Gastroesophageal sphincter (tissue), 4 donors: ENCODE measurements around the gene NADK2. TPM values are rescaled to one million over a fixed set of nuclear protein-coding genes. Genes with fewer than 3 reads are reported as not detected.

Experiments used
- ATAC-seq: fragments of 150-250 bp; one replicate; pipeline ENCODE4 v1.9.1; 2016; ENCODE audit warnings: mild to moderate bottlenecking, moderate library complexity
- H3K27ac ChIP-seq, 4 donors: fragments of 200-600 bp; sonication (generic) in 3 of 4; 1 replicate in 3 of 4; 2 replicates in 1 of 4; pipeline ENCODE4 v1.5.1; 2016 to 2019
- H3K27me3 ChIP-seq: fragments of 200-600 bp; sonication (generic); one replicate; pipeline ENCODE4 v1.5.1; 2019
- H3K36me3 ChIP-seq, 2 donors: fragments of 200-600 bp; sonication (generic); one replicate each; pipeline ENCODE4 v1.5.1; 2019; ENCODE audit warnings: control low read depth in 1 of 2
- H3K4me1 ChIP-seq, 3 donors: fragments of 200-600 bp; sonication (generic); 1 replicate in 2 of 3; 2 replicates in 1 of 3; pipeline ENCODE4 v1.5.1; 2016 to 2019; ENCODE audit warnings: control low read depth in 2 of 3
- H3K4me3 ChIP-seq, 2 donors: fragments of 200-600 bp; sonication (generic); one replicate each; pipeline ENCODE4 v1.5.1; 2019; ENCODE audit warnings: mild to moderate bottlenecking in 1 of 2, moderate library complexity in 1 of 2
- H3K9me3 ChIP-seq, 3 donors: fragments of 200-600 bp; sonication (generic); one replicate each; pipeline ENCODE4 v1.5.1; 2017 to 2019; ENCODE audit warnings: control low read depth in 2 of 3
- EP300 ChIP-seq: sonication (generic); formaldehyde crosslinking; IDR thresholded peaks from one replicate; pipeline ENCODE4 v1.6.1; 2017; ENCODE audit warnings: antibody characterized with exemption, mild to moderate bottlenecking
- POLR2A ChIP-seq, 2 donors: fragments of 450-650 bp; IDR thresholded peaks; one replicate each; pipeline ENCODE4 v1.6.1; 2017; ENCODE audit warnings: antibody characterized with exemption in 2 of 2, mild to moderate bottlenecking in 2 of 2, moderate library complexity in 1 of 2
- POLR2AphosphoS5 ChIP-seq: sonication (generic); formaldehyde crosslinking; IDR thresholded peaks from one replicate; pipeline ENCODE4 v1.6.1; 2017; ENCODE audit warnings: antibody characterized with exemption
- WGBS, 2 donors: methylation state at CpG; one replicate each; pipeline ENCODE4 v1.1.5; 2018; ENCODE audit warnings: low coverage in 1 of 2; 5-methylcytosine and 5-hydroxymethylcytosine counted together
- total RNA-seq, 4 donors: library from RNA; depleted of rRNA; stranded (reverse); fragments of >200 nt; gene quantifications; one replicate each; pipeline ENCODE4 v1.1.0, GENCODE V29; 2016
- TF ChIP-seq, protein P1 (sequence below), 4 experiments: fragments of 200-600 bp in 2 of 4; fragments of 450-650 bp in 2 of 4; sonication (generic) in 1 of 4; IDR thresholded peaks; one replicate each; pipeline ENCODE4 v1.5.1; 2017 to 2019; ENCODE audit warnings: antibody characterized with exemption in 4 of 4, mild to moderate bottlenecking in 2 of 4, moderate library complexity in 2 of 4

Gene NADK2
- total RNA-seq, 4 donors from 2014 or later: 43.5 to 90.6 (median 60.9) TPM

DNA sequence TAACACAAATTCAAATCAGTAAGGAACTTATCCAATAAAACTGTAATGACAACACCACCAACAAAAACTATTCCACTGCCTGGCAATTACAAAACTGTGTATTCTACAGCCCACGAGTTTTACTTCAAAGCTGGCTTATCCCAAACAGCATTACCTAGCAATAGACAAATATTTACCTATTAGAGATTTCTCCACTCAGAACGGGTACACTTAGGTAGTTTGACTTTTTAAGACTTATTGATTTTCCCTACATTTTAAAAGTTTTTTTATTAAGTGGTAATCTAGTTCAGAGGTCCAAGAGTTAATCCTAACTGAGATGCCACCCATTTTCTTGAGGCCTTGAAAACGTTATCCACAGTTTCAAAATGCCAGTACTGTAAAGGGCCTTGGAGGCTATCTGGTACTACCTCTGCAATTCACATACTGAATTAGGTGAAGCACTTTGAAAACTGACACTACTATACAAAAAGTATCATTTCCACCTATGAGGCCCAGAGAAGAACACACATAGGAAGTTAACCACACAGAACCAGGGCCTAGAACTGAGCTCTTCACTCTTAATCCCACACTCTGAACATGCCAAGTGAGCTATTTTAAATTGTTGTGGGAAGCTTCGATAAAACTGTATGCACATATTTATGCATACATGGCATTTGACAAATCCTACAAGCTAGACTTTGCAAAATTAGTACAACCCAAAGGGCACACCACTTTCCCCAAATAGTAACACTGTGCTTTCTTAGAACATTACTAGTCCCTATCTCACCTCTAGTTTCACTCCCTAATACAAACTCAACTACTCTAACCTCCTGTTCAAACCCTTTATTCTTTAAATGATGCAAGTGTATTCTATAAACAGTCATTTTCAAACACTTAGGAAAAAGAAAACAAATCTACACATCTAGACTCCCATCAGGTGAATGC is 2.1 kb downstream of the NADK2 start:
- Histone ChIP-seq H3K36me3 (no peaks in the 10 kb centered on the region), H3K4me3 (peak overlapping the region; percentile 82 to 98), H3K27me3 (no peaks in the 10 kb centered on the region), H3K27ac (peak overlapping the region; percentile 93 to 99 (median 98)), H3K9me3 (no peaks in the 10 kb centered on the region), H3K4me1 (peaks cover 20 to 71% (median 30%) of the 10 kb centered on the region in 3 donors)
- TF ChIP-seq, protein P1, sequence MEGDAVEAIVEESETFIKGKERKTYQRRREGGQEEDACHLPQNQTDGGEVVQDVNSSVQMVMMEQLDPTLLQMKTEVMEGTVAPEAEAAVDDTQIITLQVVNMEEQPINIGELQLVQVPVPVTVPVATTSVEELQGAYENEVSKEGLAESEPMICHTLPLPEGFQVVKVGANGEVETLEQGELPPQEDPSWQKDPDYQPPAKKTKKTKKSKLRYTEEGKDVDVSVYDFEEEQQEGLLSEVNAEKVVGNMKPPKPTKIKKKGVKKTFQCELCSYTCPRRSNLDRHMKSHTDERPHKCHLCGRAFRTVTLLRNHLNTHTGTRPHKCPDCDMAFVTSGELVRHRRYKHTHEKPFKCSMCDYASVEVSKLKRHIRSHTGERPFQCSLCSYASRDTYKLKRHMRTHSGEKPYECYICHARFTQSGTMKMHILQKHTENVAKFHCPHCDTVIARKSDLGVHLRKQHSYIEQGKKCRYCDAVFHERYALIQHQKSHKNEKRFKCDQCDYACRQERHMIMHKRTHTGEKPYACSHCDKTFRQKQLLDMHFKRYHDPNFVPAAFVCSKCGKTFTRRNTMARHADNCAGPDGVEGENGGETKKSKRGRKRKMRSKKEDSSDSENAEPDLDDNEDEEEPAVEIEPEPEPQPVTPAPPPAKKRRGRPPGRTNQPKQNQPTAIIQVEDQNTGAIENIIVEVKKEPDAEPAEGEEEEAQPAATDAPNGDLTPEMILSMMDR (IDR thresholded peaks at IDR 0.05): no peak
- TF ChIP-seq POLR2AphosphoS5 (no peak), EP300 (no peak), POLR2A (IDR thresholded peaks at IDR 0.05) (no peak)
- 3 to 14% methylated on average over 4 of the region's 4 CpGs for WGBS, 2 donors
- ATAC-seq: no peak

DNA sequence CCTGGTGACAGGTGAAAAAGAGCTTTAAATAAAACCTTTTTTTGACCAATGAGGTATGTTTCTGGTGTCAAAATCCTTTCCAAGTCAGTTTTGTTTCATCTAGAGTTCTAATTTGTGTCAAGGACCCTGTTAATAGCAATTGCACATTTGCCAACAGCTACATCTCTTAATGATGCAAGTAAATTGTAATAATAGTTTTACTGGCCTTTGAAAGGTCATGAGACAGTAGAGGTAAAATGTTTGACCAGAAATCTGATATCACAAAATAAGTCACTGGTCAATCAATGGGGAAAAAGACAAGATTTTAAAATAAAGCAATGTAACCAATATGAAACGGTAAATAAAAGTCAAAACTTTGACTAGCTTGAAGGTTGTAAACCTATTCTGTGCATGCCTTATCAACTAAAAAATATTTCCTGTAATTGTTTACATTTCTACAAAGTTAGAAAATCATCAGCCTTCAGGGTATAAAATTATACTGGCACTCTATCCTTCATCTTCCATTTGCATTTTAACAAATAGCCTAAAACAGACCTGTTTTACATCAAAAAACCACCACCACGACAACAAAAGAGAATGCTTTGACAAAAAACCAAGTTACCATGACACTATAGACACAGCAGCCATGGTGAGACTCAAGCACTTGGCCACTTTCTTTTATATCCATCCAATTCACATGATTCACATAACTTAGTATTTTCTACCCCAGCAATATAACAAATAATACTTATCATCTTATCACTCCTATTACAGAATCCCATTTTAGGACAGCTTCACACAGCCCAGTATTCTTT is 3.0 kb downstream of the NADK2 start:
- TF ChIP-seq POLR2AphosphoS5: no peak
- no peak for TF ChIP-seq EP300
- TF ChIP-seq, protein P1 (IDR thresholded peaks at IDR 0.05): no peak
- TF ChIP-seq POLR2A (IDR thresholded peaks at IDR 0.05): no peak
- Histone ChIP-seq H3K27me3 (no peaks in the 10 kb centered on the region), H3K27ac (peak overlapping the region; percentile 93 to 99 (median 98)), H3K36me3 (no peaks in the 10 kb centered on the region), H3K4me1 (peaks cover 20 to 74% (median 30%) of the 10 kb centered on the region in 3 donors), H3K4me3 (no peak overlapping the region), H3K9me3 (no peaks in the 10 kb centered on the region)
- no peak for ATAC-seq
- 30 to 46% methylated on average over 2 of the region's 2 CpGs for WGBS, 2 donors

DNA sequence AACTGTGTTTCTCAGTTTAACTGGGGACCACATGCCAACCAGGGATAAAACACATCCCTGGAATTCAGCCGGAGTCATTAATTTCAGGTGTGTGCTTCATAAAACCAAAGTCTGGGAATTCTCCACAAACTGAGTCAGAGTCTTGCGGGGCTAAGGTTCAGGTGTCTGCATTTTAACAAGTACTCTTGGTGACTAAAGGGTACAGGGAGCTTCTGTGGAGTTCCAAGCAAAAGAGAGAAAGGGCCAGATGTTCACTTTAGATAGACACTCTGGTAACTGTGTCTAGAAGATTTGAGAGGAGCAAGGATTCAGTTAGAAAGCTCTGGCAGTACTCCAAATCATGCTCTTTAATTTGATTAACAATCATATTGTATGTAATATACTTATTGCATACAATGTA is 4.0 kb downstream of the NADK2 start:
- ATAC-seq: no peak
- WGBS, 2 donors: 84 to 90% methylated on average over 2 of the region's 2 CpGs
- Histone ChIP-seq H3K36me3 (no peaks in the 10 kb centered on the region), H3K4me1 (peaks cover 19 to 75% (median 28%) of the 10 kb centered on the region in 3 donors), H3K4me3 (no peak overlapping the region), H3K9me3 (no peaks in the 10 kb centered on the region), H3K27me3 (no peaks in the 10 kb centered on the region), H3K27ac (peak overlapping the region; percentile 1 to 99 (median 95))
- no peak for TF ChIP-seq EP300
- TF ChIP-seq POLR2A (IDR thresholded peaks at IDR 0.05): no peak
- TF ChIP-seq, protein P1 (IDR thresholded peaks at IDR 0.05): no peak
- no peak for TF ChIP-seq POLR2AphosphoS5

DNA sequence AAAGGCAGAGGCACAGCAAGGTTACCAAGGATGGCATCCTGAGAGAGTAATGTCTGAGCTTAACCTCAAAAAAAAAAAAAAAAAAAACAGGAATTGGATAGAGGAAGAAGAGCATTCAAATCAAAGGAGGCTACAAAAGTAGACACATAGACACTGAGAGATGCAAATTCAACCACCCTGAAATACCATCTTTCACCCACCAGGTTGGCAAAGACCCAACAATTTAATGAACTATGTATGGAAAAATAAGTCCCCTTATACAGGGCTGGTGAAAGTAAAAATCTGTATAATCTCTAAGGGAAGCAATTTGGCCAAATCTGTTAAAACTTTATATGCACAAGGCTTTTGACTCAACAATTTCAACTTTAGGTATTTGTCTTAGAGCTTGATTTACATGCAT is 4.9 kb downstream of the NADK2 start:
- Histone ChIP-seq H3K27ac (peak overlapping the region in 3 of 4 donors; percentile 41 to 99 (median 97)), H3K4me1 (peaks cover 14 to 79% (median 24%) of the 10 kb centered on the region in 3 donors), H3K4me3 (no peak overlapping the region), H3K36me3 (no peaks in the 10 kb centered on the region), H3K27me3 (no peaks in the 10 kb centered on the region), H3K9me3 (no peaks in the 10 kb centered on the region)
- TF ChIP-seq POLR2A (IDR thresholded peaks at IDR 0.05) (no peak), POLR2AphosphoS5 (no peak), EP300 (no peak)
- TF ChIP-seq, protein P1 (IDR thresholded peaks at IDR 0.05): no peak
- no peak for ATAC-seq
